Measurements from ENCODE around the gene SYT15. TPM values are rescaled to one million over a fixed set of nuclear protein-coding genes. Genes with fewer than 3 reads are reported as not detected.

Gene SYT15
- total RNA-seq, 2 donors from 2014 or later, result 2.6 to 7.1 TPM

DNA sequence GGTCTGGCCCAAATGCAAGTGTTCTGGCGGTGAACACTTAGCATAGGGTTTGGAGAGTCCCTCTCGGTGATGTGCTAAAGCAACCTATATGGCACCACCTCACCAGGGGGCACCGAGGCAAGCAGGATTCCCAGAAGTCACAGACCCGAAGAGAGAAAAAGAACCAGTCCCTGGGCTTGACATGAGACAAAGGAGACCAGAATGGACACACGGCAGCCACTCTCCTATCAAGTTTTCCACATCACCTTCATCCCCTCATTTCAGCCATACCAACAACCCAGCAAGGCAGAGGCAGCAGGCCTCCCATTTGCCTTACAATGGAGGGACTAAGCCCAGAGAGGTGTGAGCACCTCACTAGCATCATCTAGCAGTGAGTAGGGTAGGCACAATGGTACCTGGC lies 42.1 kb upstream of the SYT15 start:
- Histone ChIP-seq H3K27me3 (replicated peaks; ENCODE audit: insufficient read depth) (no peaks in the 10 kb centered on the region), H3K36me3 (no peaks in the 10 kb centered on the region), H3K4me3 (no peak overlapping the region), H3K27ac (no peak overlapping the region), H3K9me3 (no peaks in the 10 kb centered on the region), H3K4me1 (ENCODE audit: control insufficient read depth in 1 of 2, low read depth in 2 of 2) (peaks cover 12 to 24% of the 10 kb centered on the region in 2 donors)
- ATAC-seq (ENCODE audit: insufficient number of reproducible peaks, low FRiP score, low read depth), result no peak
- TF ChIP-seq, protein P1, sequence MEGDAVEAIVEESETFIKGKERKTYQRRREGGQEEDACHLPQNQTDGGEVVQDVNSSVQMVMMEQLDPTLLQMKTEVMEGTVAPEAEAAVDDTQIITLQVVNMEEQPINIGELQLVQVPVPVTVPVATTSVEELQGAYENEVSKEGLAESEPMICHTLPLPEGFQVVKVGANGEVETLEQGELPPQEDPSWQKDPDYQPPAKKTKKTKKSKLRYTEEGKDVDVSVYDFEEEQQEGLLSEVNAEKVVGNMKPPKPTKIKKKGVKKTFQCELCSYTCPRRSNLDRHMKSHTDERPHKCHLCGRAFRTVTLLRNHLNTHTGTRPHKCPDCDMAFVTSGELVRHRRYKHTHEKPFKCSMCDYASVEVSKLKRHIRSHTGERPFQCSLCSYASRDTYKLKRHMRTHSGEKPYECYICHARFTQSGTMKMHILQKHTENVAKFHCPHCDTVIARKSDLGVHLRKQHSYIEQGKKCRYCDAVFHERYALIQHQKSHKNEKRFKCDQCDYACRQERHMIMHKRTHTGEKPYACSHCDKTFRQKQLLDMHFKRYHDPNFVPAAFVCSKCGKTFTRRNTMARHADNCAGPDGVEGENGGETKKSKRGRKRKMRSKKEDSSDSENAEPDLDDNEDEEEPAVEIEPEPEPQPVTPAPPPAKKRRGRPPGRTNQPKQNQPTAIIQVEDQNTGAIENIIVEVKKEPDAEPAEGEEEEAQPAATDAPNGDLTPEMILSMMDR (IDR thresholded peaks at IDR 0.05), result no peak
- DNase-seq (ENCODE audit: low spot score), result no peak

DNA sequence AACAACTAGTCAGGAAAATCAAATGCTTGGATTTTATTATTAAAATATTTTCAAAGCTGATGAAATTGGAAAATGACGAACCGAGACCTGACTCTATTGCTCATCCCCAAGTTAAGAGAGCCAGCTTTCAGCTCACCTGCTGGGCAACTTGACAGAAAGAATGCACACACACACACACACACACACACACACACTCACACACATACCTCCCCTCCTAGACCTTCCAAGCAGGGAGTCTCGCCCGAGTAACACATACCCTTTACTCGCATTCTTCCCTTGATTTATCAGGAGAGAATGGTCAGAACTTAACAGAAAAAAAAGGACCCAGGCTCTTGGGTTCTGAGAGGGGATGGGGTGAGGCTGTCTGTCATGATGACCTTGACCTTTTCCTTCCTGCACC lies 41.6 kb upstream of the SYT15 start:
- no peaks in the 10 kb centered on the region for H3K27me3 ChIP-seq (replicated peaks; ENCODE audit: insufficient read depth)
- H3K9me3 ChIP-seq, result no peaks in the 10 kb centered on the region
- TF ChIP-seq, protein P1 (IDR thresholded peaks at IDR 0.05), result no peak

DNA sequence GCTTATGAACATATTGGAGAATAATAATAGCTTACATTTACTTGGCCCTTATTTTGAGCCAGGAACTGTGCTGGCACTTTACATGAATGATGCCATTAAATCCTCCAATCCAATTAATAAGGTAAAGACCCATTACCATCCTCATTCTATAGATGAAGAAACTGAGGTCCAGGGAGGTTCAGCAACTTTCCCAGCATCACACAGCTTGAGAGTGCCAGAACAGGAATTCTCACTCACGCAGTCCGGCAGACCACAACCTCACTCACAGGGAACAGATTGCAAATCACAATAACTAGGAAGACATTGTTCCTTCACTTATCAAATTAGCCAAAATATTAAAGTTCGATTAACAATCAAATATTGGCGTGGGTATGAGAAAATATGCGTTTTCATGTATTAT lies 40.8 kb upstream of the SYT15 start:
- Histone ChIP-seq H3K36me3 (no peaks in the 10 kb centered on the region), H3K9me3 (no peaks in the 10 kb centered on the region), H3K4me1 (ENCODE audit: control insufficient read depth in 1 of 2, low read depth in 2 of 2) (peaks cover 12 to 24% of the 10 kb centered on the region in 2 donors), H3K27me3 (replicated peaks; ENCODE audit: insufficient read depth) (no peaks in the 10 kb centered on the region), H3K4me3 (no peak overlapping the region), H3K27ac (no peak overlapping the region)
- DNase-seq (ENCODE audit: low spot score) (no peak), ATAC-seq (ENCODE audit: insufficient number of reproducible peaks, low FRiP score, low read depth) (no peak)
- TF ChIP-seq, protein P1 (IDR thresholded peaks at IDR 0.05), result no peak

More for the DNA sequence above, 41.6 kb upstream of the SYT15 start:
- Histone ChIP-seq H3K4me1 (ENCODE audit: control insufficient read depth in 1 of 2, low read depth in 2 of 2) (peaks cover 12 to 24% of the 10 kb centered on the region in 2 donors), H3K4me3 (no peak overlapping the region), H3K27ac (no peak overlapping the region), H3K36me3 (no peaks in the 10 kb centered on the region)
- ATAC-seq (ENCODE audit: insufficient number of reproducible peaks, low FRiP score, low read depth), result no peak
- DNase-seq (ENCODE audit: low spot score), result no peak

DNA sequence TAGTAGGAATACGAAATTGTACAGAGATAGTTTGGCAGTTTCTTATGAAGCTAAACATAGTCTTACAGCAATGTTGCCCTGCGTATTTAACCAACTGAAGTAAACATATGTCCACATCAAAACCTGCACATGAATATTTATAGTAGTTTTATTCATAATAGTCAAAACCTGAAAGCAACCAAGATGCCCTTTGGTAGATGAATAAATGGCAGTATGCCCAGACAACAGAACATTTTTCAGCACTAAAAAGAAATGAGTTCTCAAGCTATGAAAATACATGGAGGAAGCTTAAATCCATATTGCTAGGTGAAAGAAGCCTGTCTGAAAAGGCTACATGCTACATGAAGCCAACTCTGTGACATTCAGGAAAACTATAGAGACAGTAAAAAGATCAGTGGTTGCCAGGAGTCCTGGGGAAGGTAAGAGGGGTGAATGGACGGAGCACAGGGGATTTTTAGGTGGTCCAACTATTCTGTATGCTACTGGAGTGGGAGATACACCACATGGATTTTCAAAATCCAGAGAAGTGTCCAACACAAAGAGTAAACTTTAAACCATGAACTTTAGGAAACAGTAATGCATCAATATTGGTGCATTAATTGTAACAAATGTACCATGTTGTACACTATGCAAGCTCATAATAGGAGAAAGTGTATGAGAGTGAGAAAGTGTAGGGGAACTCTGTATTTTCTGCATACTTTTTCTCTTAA lies 40.1 kb upstream of the SYT15 start:
- TF ChIP-seq, protein P1 (IDR thresholded peaks at IDR 0.05), result no peak
- no peak overlapping the region for H3K27ac ChIP-seq
- H3K4me3 ChIP-seq, result no peak overlapping the region
- no peaks in the 10 kb centered on the region for H3K27me3 ChIP-seq (replicated peaks; ENCODE audit: insufficient read depth)
- no peaks in the 10 kb centered on the region for H3K36me3 ChIP-seq
- ATAC-seq (ENCODE audit: insufficient number of reproducible peaks, low FRiP score, low read depth), result no peak
- peaks cover 12 to 24% of the 10 kb centered on the region in 2 donors for H3K4me1 ChIP-seq (ENCODE audit: control insufficient read depth in 1 of 2, low read depth in 2 of 2)
- no peak for DNase-seq (ENCODE audit: low spot score)
- H3K9me3 ChIP-seq, result no peaks in the 10 kb centered on the region

DNA sequence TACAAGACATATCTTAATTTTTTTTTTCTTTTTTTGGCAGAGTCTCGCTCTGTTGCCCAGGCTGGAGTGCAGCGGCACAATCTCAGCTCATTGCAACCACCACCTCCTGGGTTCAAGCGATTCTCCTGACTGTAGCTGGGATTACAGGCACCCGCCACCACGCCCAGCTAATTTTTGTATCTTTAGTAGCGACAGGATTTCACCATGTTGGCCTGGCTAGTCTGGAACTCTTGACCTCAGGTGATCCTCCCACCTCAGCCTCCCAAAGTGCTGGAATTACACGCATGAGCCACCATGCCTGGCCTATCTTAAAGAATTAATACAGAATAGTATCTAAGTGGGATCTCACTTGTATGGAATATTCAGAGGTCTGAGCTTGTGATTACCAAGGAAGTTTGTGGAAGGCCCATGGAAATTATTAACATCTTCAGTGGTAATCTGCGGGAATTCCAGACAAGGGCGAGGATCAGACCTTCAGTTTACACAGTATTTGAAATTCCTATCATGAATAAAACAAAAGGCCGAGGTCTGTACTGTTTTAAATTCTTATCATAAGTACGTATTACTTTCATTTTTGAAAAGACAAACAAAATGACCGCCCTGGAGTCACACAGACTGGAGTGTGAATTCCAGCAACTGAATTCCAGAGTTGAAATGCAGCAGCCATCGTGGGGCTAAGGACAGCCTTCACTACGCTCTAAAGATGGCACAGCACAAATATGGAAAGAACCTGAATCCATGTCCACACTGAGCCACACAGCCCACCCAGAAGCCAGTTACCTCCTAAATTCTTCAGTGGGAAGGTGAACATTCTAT lies 39.1 kb upstream of the SYT15 start:
- TF ChIP-seq, protein P1 (IDR thresholded peaks at IDR 0.05), result no peak
- H3K4me1 ChIP-seq (ENCODE audit: control insufficient read depth in 1 of 2, low read depth in 2 of 2), result peaks cover 13 to 29% of the 10 kb centered on the region in 2 donors
- H3K9me3 ChIP-seq, result no peaks in the 10 kb centered on the region
- H3K36me3 ChIP-seq, result no peaks in the 10 kb centered on the region
- DNase-seq (ENCODE audit: low spot score), result no peak
- peak; percentile 59 for ATAC-seq (ENCODE audit: insufficient number of reproducible peaks, low FRiP score, low read depth)
- H3K4me3 ChIP-seq, result peak overlapping the region; percentile 59
- no peaks in the 10 kb centered on the region for H3K27me3 ChIP-seq (replicated peaks; ENCODE audit: insufficient read depth)
- H3K27ac ChIP-seq, result peak overlapping the region; percentile 72 to 73
